Spleen (tissue), 11 donors: ENCODE results near the gene IPO4. TPM values are rescaled to one million over a fixed set of nuclear protein-coding genes. Genes with fewer than 3 reads are reported as not detected.

Source experiments
- DNase-seq: peaks from one replicate; pipeline ENCODE4 v3.0.0-alpha.2; 2020
- H3K27ac ChIP-seq, 8 donors: fragments of 200-600 bp; sonication (generic) in 7 of 8; 1 replicate in 4 of 8; 2 replicates in 4 of 8; pipeline versions ENCODE4 v1.5.0 to v1.8.0; 2016 to 2021; ENCODE audit warnings: inconsistent platforms in 4 of 8, mild to moderate bottlenecking in 4 of 8, moderate library complexity in 1 of 8
- H3K27me3 ChIP-seq, 7 donors: fragments of 200-600 bp; sonication (generic) in 6 of 7; replicated peaks in 1 of 7; 1 replicate in 4 of 7; 2 replicates in 3 of 7; pipeline versions ENCODE4 v1.5.0 to v1.8.0; 2016 to 2021; ENCODE audit warnings: inconsistent platforms in 3 of 7, mild to moderate bottlenecking in 1 of 7
- H3K36me3 ChIP-seq, 6 donors: fragments of 200-600 bp; sonication (generic) in 5 of 6; 1 replicate in 4 of 6; 2 replicates in 2 of 6; pipeline versions ENCODE4 v1.5.0 to v1.8.0; 2016 to 2021; ENCODE audit warnings: inconsistent platforms in 2 of 6
- H3K4me1 ChIP-seq, 6 donors: fragments of 200-600 bp; sonication (generic) in 5 of 6; 1 replicate in 3 of 6; 2 replicates in 3 of 6; pipeline versions ENCODE4 v1.5.0 to v1.8.0; 2016 to 2021; ENCODE audit warnings: inconsistent platforms in 3 of 6
- H3K4me3 ChIP-seq, 8 donors: fragments of 200-600 bp; sonication (generic) in 7 of 8; 1 replicate in 4 of 8; 2 replicates in 4 of 8; pipeline versions ENCODE4 v1.5.0 to v1.8.0; 2016 to 2021; ENCODE audit warnings: inconsistent platforms in 4 of 8, mild to moderate bottlenecking in 4 of 8, moderate library complexity in 2 of 8
- H3K9me3 ChIP-seq, 8 donors: fragments of 200-600 bp; sonication (generic) in 7 of 8; 1 replicate in 4 of 8; 2 replicates in 4 of 8; pipeline versions ENCODE4 v1.5.0 to v1.8.0; 2016 to 2021; ENCODE audit warnings: inconsistent platforms in 4 of 8
- POLR2A ChIP-seq, 3 donors: fragments of 450-650 bp; IDR thresholded peaks; one replicate each; pipeline ENCODE4 v1.5.1; 2017; ENCODE audit warnings: antibody characterized with exemption in 3 of 3, mild to moderate bottlenecking in 1 of 3
- POLR2AphosphoS5 ChIP-seq, 3 donors: sonication (generic); formaldehyde crosslinking; IDR thresholded peaks; one replicate each; pipeline ENCODE4 v1.5.1; 2017; ENCODE audit warnings: antibody characterized with exemption in 3 of 3
- WGBS, 5 donors: extraction: QIAGEN DNeasy Blood & Tissue Kit in 3 of 5; methylation state at CpG; one replicate each; pipeline versions ENCODE4 v1.1.5 to v1.1.7; 2013 to 2018; 5-methylcytosine and 5-hydroxymethylcytosine counted together
- intact Hi-C: fragments of 100-400 bp; cut with DNase I; formaldehyde crosslinking; loops from one replicate; pipeline ENCODE4 v1.15.0; 2023; ENCODE audit warnings: low total_unique reads
- polyA plus RNA-seq, 3 donors: library from polyadenylated mRNA; stranded (reverse); fragments of 200-250 nt; gene quantifications; one replicate each; pipeline ENCODE4 v1.2.1, GENCODE V29; 2013
- total RNA-seq, 7 donors: library from RNA; depleted of rRNA in 3 of 7; stranded (reverse); fragments of >200 nt in 3 of 7; fragmentation: NEBNext Ultra II Directional in 4 of 7; extraction: Animal tissue kit (Norgen Biotek cat#: 25700) in 4 of 7; gene quantifications; one replicate each; pipeline versions ENCODE4 v1.1.0 to v1.2.1, GENCODE V29; 2016 to 2021
- TF ChIP-seq, protein P1 (sequence below), 11 experiments: fragments of 200-600 bp in 7 of 11; fragments of 450-650 bp in 4 of 11; sonication (generic) in 4 of 11; IDR thresholded peaks in 8 of 11; conservative IDR thresholded peaks in 3 of 11; 1 replicate in 7 of 11; 2 replicates in 4 of 11; pipeline versions ENCODE4 v1.4.0 to v1.8.0; 2016 to 2021; ENCODE audit warnings: antibody characterized with exemption in 11 of 11, inconsistent platforms in 4 of 11, mild to moderate bottlenecking in 1 of 11
- donor health status: healthy with polysubstance abuse.
- donor health status: DM: no; HTN: no; CAD: no; lungs with moderate emphysema.
- donor health status: DM: no; HTN: no; CAD: no.
- donor health status: Bipolar disorder and iron deficiency.
- donor health status: healthy.
- donor health status: DM: no; HTN: no; CAD: no.
- donor health status: DM: yes; HTN: yes; CAD: no.

The IPO4 gene
- total and polyA plus RNA-seq, 10 donors: 10.0 to 49.7 (median 21.5) TPM

DNA sequence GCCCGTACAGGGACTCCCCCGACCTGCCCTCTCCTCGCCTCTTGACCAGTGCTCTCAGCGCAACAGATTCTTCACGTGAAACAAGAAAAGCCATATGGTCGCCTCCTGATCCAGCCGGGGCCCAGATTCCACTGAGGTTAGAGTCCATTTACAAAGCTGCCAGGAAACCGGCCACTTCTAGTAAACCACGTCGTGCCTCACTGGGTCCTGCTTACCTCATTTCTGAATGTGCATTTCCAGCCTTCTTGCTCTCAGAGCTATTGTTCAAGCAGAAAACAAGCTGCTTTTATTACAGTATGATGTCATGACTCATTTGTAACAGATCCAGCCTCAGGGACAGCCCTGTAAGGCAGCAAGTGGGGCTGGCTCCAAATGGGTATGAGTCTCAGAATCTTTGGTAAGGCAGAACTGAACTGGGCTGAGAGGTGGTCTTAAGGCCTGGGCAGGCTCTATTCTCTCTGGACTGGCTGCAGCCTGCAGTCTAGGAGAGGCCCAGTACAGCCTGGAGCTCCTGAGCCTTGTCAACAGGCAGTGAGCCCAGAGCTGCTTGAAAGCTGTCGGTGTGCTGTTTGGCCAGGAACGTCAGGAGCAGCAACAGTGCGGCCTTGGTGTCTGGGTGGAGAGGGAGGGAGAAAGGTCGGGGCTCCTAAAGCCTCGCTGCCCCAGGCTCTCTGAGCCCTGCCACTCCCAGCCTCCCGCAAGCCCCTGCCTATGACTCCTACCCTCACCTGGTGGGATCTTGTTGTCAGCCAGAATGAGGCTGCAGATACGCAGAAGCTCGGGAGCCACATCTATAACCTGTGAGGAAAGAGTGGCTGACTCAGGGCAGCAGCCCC is 8.4 kb downstream of the IPO4 start:
- Histone ChIP-seq H3K9me3 (no peaks in the 10 kb centered on the region), H3K4me3 (no peak overlapping the region), H3K27me3 (no peaks in the 10 kb centered on the region), H3K4me1 (no peaks in the 10 kb centered on the region), H3K27ac (peak overlapping the region in 1 of 8 donors; percentile 26), H3K36me3 (peaks cover 2 to 100% (median 93%) of the 10 kb centered on the region in 6 donors)
- TF ChIP-seq POLR2A (IDR thresholded peaks at IDR 0.05) (no peak), POLR2AphosphoS5 (IDR thresholded peaks at IDR 0.05) (peak in 1 of 3 donors; percentile 52)
- 78 to 88% (median 85%) methylated on average over 9 to 18 of the region's 18 CpGs for WGBS, 5 donors
- DNase-seq: peak; percentile 41
- intact Hi-C loops: no loop called here

DNA sequence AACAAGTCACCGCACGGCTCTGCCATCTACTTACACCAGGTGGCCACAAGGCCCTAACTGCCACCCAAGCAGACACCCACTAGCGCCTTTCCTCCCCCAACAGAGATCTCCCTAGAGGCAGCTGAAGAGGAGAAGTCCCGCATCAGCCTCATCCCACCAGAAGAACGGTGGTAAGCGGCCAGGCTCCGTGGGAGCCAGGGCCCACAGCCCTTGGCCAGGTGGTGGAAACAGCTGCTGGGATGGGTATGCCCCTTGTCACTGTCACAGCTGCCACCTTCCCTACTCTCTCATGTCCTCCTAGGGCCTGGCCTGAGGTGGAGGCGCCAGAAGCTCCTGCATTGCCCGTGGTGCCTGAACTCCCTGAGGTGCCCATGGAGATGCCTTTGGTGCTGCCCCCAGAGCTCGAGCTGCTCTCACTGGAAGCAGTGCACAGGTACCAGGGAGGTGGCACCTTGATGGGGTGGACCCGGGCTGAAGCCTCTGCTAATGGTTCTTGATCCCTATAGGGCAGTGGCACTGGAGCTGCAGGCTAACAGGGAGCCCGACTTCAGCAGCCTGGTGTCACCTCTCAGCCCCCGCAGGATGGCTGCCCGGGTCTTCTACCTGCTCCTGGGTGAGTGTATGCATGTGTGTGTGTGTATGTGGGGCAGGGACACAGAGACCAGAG is 9.2 kb downstream of the IPO4 start:
- no peak overlapping the region for H3K27ac ChIP-seq
- 84 to 90% (median 86%) methylated on average over 10 to 14 of the region's 14 CpGs for WGBS, 5 donors
- intact Hi-C loops: no loop called here
- TF ChIP-seq POLR2A (IDR thresholded peaks at IDR 0.05): no peak
- peak; percentile 1 to 52 (median 20) for TF ChIP-seq POLR2AphosphoS5 (IDR thresholded peaks at IDR 0.05)
- no peaks in the 10 kb centered on the region for H3K4me1 ChIP-seq
- H3K4me3 ChIP-seq: no peak overlapping the region
- peaks cover 2 to 100% (median 88%) of the 10 kb centered on the region in 6 donors for H3K36me3 ChIP-seq
- H3K9me3 ChIP-seq: no peaks in the 10 kb centered on the region
- no peaks in the 10 kb centered on the region for H3K27me3 ChIP-seq
- DNase-seq: peak; percentile 56

DNA sequence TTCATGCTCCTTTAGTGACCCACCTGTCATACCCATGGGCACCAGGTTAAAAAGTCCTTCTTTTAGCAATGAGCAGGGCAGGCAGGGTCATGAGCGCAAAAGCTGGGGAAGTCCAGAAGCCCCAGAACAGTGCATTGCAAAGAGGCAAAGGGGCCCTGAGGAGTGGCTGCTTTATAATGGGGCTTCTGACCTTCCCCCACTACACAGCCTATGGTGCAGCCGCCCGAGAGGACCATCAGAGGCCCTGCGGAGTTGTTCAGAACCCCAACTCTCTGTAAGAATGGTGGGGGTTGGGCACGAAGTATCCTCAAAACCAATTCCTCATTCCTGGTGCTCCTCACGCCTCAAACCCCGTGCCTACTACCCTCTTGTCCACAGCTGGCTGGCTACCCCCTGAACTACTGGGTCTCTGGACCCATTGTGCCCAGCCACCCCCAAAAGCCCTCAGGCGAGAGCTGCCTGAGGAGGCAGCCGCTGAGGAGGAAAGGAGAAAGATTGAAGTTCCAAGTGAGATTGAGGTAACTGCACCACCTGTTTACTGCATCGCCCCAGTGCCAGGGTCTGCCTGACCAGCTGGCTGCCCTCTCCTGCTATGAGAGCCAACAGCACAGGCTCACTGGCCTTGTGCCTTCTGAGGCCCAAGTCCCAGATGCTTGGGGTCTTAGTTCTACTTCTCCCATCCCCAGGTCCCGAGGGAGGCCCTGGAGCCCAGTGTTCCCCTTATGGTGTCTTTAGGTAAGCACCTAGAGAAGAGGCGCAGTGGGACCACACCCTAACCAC is 10.0 kb downstream of the IPO4 start:
- intact Hi-C loops: no loop called here
- 90 to 94% (median 93%) methylated on average over 5 to 12 of the region's 12 CpGs for WGBS, 5 donors
- TF ChIP-seq POLR2AphosphoS5 (IDR thresholded peaks at IDR 0.05) (no peak), POLR2A (IDR thresholded peaks at IDR 0.05) (no peak)
- TF ChIP-seq, protein P1, sequence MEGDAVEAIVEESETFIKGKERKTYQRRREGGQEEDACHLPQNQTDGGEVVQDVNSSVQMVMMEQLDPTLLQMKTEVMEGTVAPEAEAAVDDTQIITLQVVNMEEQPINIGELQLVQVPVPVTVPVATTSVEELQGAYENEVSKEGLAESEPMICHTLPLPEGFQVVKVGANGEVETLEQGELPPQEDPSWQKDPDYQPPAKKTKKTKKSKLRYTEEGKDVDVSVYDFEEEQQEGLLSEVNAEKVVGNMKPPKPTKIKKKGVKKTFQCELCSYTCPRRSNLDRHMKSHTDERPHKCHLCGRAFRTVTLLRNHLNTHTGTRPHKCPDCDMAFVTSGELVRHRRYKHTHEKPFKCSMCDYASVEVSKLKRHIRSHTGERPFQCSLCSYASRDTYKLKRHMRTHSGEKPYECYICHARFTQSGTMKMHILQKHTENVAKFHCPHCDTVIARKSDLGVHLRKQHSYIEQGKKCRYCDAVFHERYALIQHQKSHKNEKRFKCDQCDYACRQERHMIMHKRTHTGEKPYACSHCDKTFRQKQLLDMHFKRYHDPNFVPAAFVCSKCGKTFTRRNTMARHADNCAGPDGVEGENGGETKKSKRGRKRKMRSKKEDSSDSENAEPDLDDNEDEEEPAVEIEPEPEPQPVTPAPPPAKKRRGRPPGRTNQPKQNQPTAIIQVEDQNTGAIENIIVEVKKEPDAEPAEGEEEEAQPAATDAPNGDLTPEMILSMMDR (IDR thresholded peaks at IDR 0.05 in 8 of 11, conservative IDR thresholded peaks at IDR 0.05 in 3 of 11): no peak
- Histone ChIP-seq H3K27me3 (no peaks in the 10 kb centered on the region), H3K9me3 (no peaks in the 10 kb centered on the region), H3K27ac (no peak overlapping the region), H3K36me3 (peaks cover 2 to 100% (median 80%) of the 10 kb centered on the region in 6 donors), H3K4me3 (no peak overlapping the region), H3K4me1 (no peaks in the 10 kb centered on the region)
- peak; percentile 29 for DNase-seq

DNA sequence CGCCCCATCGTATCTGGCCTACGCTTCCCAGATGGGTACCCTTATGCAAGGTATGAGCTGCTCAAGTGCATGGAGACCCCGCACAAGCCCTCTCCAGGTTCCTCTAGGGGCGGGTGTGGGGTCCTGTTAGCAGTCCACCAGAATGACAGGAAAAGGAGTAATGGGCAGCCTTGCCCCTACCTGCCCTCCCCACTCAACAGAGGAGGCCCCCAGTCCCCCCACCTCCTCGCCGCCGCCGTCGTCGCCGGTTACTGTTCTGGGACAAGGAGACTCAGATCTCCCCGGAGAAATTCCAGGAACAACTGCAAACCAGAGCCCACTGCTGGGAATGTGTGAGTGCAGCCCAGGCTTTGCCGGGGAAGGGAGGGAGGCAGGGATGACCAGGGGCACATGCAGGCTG is 10.7 kb downstream of the IPO4 start:
- TF ChIP-seq, protein P1 (IDR thresholded peaks at IDR 0.05 in 8 of 11, conservative IDR thresholded peaks at IDR 0.05 in 3 of 11): no peak
- TF ChIP-seq POLR2AphosphoS5 (IDR thresholded peaks at IDR 0.05): no peak
- TF ChIP-seq POLR2A (IDR thresholded peaks at IDR 0.05): no peak
- intact Hi-C loops: no loop called here
- Histone ChIP-seq H3K4me3 (no peak overlapping the region), H3K9me3 (no peaks in the 10 kb centered on the region), H3K4me1 (peaks cover 0 to 4% (median under 1%) of the 10 kb centered on the region in 6 donors), H3K27ac (no peak overlapping the region), H3K27me3 (no peaks in the 10 kb centered on the region), H3K36me3 (peaks cover 2 to 100% (median 78%) of the 10 kb centered on the region in 6 donors)
- 86 to 96% (median 93%) methylated on average over 7 to 14 of the region's 14 CpGs for WGBS, 5 donors
- no peak for DNase-seq
